K562 (cell line): ENCODE data around the gene ADORA2A.

Experiments
- MYC ChIP-seq, 2 experiments: fragments of 250-450 bp in 1 of 2; sonication (Bioruptor Pico) in 1 of 2; IDR thresholded peaks; 2 replicates each; pipeline versions ENCODE4 v1.5.1 to v1.6.1; 2012 to 2021; ENCODE audit warnings: low read depth in 2 of 2, borderline replicate concordance in 1 of 2, improper control_type of control experiment in 1 of 2, low read length in 1 of 2, mild to moderate bottlenecking in 1 of 2, moderate library complexity in 1 of 2
- NBN ChIP-seq: fragments of 450-650 bp; IDR thresholded peaks from 2 replicates; pipeline ENCODE4 v1.6.1; 2016; ENCODE audit warnings: low read depth, mild to moderate bottlenecking
- POLR2A ChIP-seq: fragments of 450-650 bp; conservative IDR thresholded peaks from 2 replicates; pipeline ENCODE4 v1.6.1; 2016
- RFX5 ChIP-seq: IDR thresholded peaks from 2 replicates; pipeline ENCODE4 v1.6.1; 2011; ENCODE audit warnings: low read depth, mild to moderate bottlenecking, improper control_type of control experiment, low read length
- SP1 ChIP-seq: sonication (generic); formaldehyde crosslinking; IDR thresholded peaks from 2 replicates; pipeline ENCODE4 v1.8.1; 2022; ENCODE audit warnings: mild to moderate bottlenecking, missing genetic modification reagents
- TF ChIP-seq, protein P1 (sequence below): sonication (generic); formaldehyde crosslinking; IDR thresholded peaks from 2 replicates; pipeline ENCODE4 v1.8.1; 2022; ENCODE audit warnings: missing genetic modification reagents
- TF ChIP-seq, protein P2 (sequence below), 3 experiments: IDR thresholded peaks in 2 of 3; conservative IDR thresholded peaks in 1 of 3; 2 replicates each; pipeline ENCODE4 v1.5.1; 2011 to 2012; ENCODE audit warnings: low read length in 3 of 3, mild to moderate bottlenecking in 3 of 3, control low read depth in 2 of 3, improper control_type of control experiment in 1 of 3, inconsistent platforms in 1 of 3, low read depth in 1 of 3, mixed read lengths in 1 of 3, moderate library complexity in 1 of 3; ENCODE audit not compliant: insufficient read depth in 2 of 3
- TF ChIP-seq, protein P3 (sequence below), 2 experiments: fragments of 450-650 bp; formaldehyde crosslinking in 1 of 2; IDR thresholded peaks; 2 replicates each; pipeline versions ENCODE4 v1.4.0 to v1.6.1; 2014 to 2020; ENCODE audit warnings: mild to moderate bottlenecking in 2 of 2, borderline replicate concordance in 1 of 2, low read depth in 1 of 2

- TF ChIP-seq, protein P1, sequence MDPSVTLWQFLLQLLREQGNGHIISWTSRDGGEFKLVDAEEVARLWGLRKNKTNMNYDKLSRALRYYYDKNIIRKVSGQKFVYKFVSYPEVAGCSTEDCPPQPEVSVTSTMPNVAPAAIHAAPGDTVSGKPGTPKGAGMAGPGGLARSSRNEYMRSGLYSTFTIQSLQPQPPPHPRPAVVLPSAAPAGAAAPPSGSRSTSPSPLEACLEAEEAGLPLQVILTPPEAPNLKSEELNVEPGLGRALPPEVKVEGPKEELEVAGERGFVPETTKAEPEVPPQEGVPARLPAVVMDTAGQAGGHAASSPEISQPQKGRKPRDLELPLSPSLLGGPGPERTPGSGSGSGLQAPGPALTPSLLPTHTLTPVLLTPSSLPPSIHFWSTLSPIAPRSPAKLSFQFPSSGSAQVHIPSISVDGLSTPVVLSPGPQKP (CRISPR knock-in tag), result no peak
- TF ChIP-seq MYC (IDR thresholded peaks at IDR 0.05; ENCODE audit: low read depth, low read length) (no peak), MYC (CRISPR knock-in tag; IDR thresholded peaks at IDR 0.05; ENCODE audit: borderline replicate concordance, low read depth) (no peak), SP1 (CRISPR knock-in tag) (no peak), NBN (no peak), RFX5 (no peak), POLR2A (no peak)
- TF ChIP-seq, protein P2, sequence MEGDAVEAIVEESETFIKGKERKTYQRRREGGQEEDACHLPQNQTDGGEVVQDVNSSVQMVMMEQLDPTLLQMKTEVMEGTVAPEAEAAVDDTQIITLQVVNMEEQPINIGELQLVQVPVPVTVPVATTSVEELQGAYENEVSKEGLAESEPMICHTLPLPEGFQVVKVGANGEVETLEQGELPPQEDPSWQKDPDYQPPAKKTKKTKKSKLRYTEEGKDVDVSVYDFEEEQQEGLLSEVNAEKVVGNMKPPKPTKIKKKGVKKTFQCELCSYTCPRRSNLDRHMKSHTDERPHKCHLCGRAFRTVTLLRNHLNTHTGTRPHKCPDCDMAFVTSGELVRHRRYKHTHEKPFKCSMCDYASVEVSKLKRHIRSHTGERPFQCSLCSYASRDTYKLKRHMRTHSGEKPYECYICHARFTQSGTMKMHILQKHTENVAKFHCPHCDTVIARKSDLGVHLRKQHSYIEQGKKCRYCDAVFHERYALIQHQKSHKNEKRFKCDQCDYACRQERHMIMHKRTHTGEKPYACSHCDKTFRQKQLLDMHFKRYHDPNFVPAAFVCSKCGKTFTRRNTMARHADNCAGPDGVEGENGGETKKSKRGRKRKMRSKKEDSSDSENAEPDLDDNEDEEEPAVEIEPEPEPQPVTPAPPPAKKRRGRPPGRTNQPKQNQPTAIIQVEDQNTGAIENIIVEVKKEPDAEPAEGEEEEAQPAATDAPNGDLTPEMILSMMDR (IDR thresholded peaks at IDR 0.05 in 2 of 3, conservative IDR thresholded peaks at IDR 0.05 in 1 of 3; ENCODE audit: insufficient read depth in 2 of 3, low read depth in 1 of 3, low read length in 3 of 3), result no peak
- TF ChIP-seq, protein P3, sequence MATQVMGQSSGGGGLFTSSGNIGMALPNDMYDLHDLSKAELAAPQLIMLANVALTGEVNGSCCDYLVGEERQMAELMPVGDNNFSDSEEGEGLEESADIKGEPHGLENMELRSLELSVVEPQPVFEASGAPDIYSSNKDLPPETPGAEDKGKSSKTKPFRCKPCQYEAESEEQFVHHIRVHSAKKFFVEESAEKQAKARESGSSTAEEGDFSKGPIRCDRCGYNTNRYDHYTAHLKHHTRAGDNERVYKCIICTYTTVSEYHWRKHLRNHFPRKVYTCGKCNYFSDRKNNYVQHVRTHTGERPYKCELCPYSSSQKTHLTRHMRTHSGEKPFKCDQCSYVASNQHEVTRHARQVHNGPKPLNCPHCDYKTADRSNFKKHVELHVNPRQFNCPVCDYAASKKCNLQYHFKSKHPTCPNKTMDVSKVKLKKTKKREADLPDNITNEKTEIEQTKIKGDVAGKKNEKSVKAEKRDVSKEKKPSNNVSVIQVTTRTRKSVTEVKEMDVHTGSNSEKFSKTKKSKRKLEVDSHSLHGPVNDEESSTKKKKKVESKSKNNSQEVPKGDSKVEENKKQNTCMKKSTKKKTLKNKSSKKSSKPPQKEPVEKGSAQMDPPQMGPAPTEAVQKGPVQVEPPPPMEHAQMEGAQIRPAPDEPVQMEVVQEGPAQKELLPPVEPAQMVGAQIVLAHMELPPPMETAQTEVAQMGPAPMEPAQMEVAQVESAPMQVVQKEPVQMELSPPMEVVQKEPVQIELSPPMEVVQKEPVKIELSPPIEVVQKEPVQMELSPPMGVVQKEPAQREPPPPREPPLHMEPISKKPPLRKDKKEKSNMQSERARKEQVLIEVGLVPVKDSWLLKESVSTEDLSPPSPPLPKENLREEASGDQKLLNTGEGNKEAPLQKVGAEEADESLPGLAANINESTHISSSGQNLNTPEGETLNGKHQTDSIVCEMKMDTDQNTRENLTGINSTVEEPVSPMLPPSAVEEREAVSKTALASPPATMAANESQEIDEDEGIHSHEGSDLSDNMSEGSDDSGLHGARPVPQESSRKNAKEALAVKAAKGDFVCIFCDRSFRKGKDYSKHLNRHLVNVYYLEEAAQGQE (IDR thresholded peaks at IDR 0.05; ENCODE audit: borderline replicate concordance), result no peak
- TF ChIP-seq, protein P3 (CRISPR knock-in tag; IDR thresholded peaks at IDR 0.05; ENCODE audit: low read depth), result no peak
Observed at GRCh38 chr22:24422102-24422665, 5.2 kb upstream of the ADORA2A start.
